Mesendoderm (in vitro differentiated cells): ENCODE data around the gene IKZF1.

Source experiments
- DNase-seq: peaks from one replicate; pipeline ENCODE4 v3.0.0; 2013
- H2AK5ac ChIP-seq: 2 replicates; pipeline ENCODE4 v1.6.1; 2013; ENCODE audit warnings: low read length, inconsistent platforms
- H2BK120ac ChIP-seq: 2 replicates; pipeline ENCODE4 v1.6.1; 2013; ENCODE audit warnings: low read depth, mild to moderate bottlenecking, low read length, moderate library complexity, mixed read lengths
- H2BK15ac ChIP-seq: replicated peaks from 2 replicates; pipeline ENCODE4 v1.6.1; 2013; ENCODE audit warnings: low read depth, mild to moderate bottlenecking, moderate library complexity
- H2BK5ac ChIP-seq: 2 replicates; pipeline ENCODE4 v1.6.1; 2013; ENCODE audit warnings: low read length, inconsistent platforms
- H3K18ac ChIP-seq: 2 replicates; pipeline ENCODE4 v1.6.1; 2013; ENCODE audit warnings: mild to moderate bottlenecking, low read length, mixed read lengths
- H3K23ac ChIP-seq: one replicate; pipeline ENCODE4 v1.6.1; 2013; ENCODE audit warnings: low read length
- H3K27ac ChIP-seq: 2 replicates; pipeline ENCODE4 v1.5.1; 2013; ENCODE audit warnings: low read depth, mild to moderate bottlenecking, inconsistent platforms, low read length, moderate library complexity
- H3K27me3 ChIP-seq: 2 replicates; pipeline ENCODE4 v1.6.1; 2013; ENCODE audit warnings: low read length, control low read depth, mild to moderate bottlenecking, inconsistent platforms; ENCODE audit not compliant: insufficient read depth, poor library complexity
- H3K36me3 ChIP-seq: 2 replicates; pipeline ENCODE4 v1.6.1; 2013; ENCODE audit warnings: low read length, inconsistent platforms; ENCODE audit not compliant: control insufficient read depth, insufficient read depth
- H3K4ac ChIP-seq: one replicate; pipeline ENCODE4 v1.6.1; 2013; ENCODE audit warnings: low read depth, mild to moderate bottlenecking, low read length, moderate library complexity
- H3K4me1 ChIP-seq: 2 replicates; pipeline ENCODE4 v1.6.1; 2013; ENCODE audit warnings: low read depth, low read length, inconsistent platforms; ENCODE audit not compliant: control insufficient read depth
- H3K4me2 ChIP-seq: 2 replicates; pipeline ENCODE4 v1.6.1; 2013; ENCODE audit warnings: low read length
- H3K4me3 ChIP-seq: 2 replicates; pipeline ENCODE4 v1.5.1; 2013; ENCODE audit warnings: mild to moderate bottlenecking, low read length
- H3K56ac ChIP-seq: one replicate; pipeline ENCODE4 v1.6.1; 2013; ENCODE audit warnings: low read length
- H3K79me1 ChIP-seq: 2 replicates; pipeline ENCODE4 v1.6.1; 2013; ENCODE audit warnings: low read length, inconsistent platforms
- H3K79me2 ChIP-seq: 2 replicates; pipeline ENCODE4 v1.6.1; 2013; ENCODE audit warnings: mild to moderate bottlenecking, low read length; ENCODE audit not compliant: control insufficient read depth, insufficient read depth
- H3K9ac ChIP-seq: 2 replicates; pipeline ENCODE4 v1.6.1; 2013; ENCODE audit warnings: low read length, inconsistent platforms
- H4K5ac ChIP-seq: one replicate; pipeline ENCODE4 v1.6.1; 2013; ENCODE audit warnings: low read length
- H4K8ac ChIP-seq: one replicate; pipeline ENCODE4 v1.6.1; 2013; ENCODE audit warnings: low read depth, mild to moderate bottlenecking, control low read depth, low read length, moderate library complexity
- WGBS: extraction: QIAGEN DNeasy Blood & Tissue Kit; methylation state at CpG from one replicate; pipeline ENCODE4 v1.1.7; 2013; ENCODE audit warnings: low lambda C conversion rate, missing lambda C conversion rate; ENCODE audit not compliant: insufficient coverage; ENCODE audit errors: extremely low coverage; 5-methylcytosine and 5-hydroxymethylcytosine counted together

IKZF1 gene

DNA sequence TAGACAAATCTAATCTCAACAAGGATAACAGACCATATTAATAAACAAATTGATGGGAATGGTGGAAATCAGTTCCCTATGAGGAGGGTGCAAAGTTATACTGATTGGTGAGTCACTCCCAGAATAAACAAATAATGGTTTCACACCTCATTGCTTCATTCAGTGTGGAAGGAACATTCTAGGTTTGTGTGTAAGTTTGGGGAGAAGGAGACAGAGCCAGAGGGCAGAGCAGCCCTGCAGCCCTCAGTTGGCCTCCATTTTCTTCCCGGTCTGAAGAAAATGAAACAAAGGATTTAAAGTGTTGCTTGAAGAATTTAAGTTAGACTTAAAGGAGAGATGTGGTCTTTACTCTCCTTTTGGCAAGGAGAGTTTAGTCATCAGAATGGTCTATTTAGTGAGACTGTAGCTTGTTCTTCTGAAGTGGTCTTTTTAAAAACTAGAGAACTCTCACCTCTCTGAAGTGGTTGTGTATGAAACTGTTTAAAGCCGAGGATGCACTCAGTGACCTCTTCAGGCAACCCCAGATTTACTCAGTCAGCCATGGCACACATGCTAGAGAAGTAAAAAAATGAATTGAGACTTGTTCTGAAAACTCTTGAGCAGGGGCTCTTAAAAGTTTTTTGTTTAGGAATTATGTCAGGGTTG, 27.2 kb downstream of the IKZF1 start:
- H2BK15ac ChIP-seq, result no peak overlapping the region
- H4K5ac ChIP-seq, result no peak overlapping the region
- H3K27me3 ChIP-seq, result no peaks in the 10 kb centered on the region
- H3K79me1 ChIP-seq, result no peaks in the 10 kb centered on the region
- H2AK5ac ChIP-seq, result no peak overlapping the region
- no peak overlapping the region for H3K9ac ChIP-seq
- no peak overlapping the region for H3K23ac ChIP-seq
- H3K18ac ChIP-seq, result no peak overlapping the region
- peaks cover 12% of the 10 kb centered on the region for H3K4me1 ChIP-seq
- WGBS, result no CpG with 5 or more reads among the region's 2 CpGs
- no peak overlapping the region for H2BK5ac ChIP-seq
- H3K79me2 ChIP-seq, result no peaks in the 10 kb centered on the region
- H3K56ac ChIP-seq, result no peak overlapping the region
- H3K4ac ChIP-seq, result no peak overlapping the region
- H3K27ac ChIP-seq, result no peak overlapping the region
- H3K4me2 ChIP-seq, result no peak overlapping the region
- DNase-seq, result no peak
- no peak overlapping the region for H2BK120ac ChIP-seq
- no peak overlapping the region for H3K4me3 ChIP-seq
- no peaks in the 10 kb centered on the region for H3K36me3 ChIP-seq
- no peak overlapping the region for H4K8ac ChIP-seq

DNA sequence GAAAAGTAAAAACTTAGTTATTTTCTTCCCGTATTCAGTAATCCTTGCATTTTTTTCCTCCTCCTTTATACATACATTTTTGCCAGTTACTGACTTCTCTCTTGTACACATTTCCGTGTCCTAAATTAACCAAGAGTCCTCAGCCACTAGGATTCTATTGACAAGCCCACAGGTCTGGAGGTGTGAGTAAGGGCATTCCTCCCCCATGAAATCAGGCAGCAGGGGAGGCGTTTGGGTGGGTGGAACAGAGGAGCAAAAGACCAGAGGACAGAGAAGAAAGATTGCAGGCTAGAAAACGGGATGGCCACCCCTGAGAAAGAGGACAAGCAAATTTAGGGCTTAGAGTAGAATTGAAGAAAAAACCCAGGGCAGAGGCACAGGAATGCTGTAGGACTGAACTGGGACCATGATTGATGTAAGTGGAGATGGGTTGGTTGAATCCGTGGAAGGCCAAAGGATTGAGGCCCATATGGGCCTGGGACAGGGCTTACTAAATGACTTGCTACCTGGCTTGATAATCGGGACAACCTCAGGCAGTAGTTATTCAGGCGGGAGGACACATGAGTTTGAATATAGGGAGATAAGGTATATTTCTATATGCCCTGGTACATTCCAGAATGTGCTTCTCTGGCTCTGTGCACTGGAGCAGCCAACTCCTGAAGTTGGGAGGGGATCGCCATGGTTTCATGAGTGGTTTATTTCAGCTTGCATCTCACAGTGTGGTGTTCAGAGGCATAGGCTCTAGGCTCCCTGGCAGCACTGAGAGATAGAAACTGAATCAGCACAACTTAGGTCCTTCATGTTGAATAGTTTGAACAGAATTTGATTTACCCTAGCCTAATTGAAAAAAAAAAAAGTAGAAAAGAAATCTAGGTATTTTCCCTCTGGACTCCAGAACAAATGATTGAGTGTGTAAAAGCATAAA, 28.0 kb downstream of the IKZF1 start:
- Histone ChIP-seq H3K79me1 (no peaks in the 10 kb centered on the region), H3K4ac (peak overlapping the region; percentile 48), H4K8ac (no peak overlapping the region), H3K27me3 (no peaks in the 10 kb centered on the region), H3K79me2 (no peaks in the 10 kb centered on the region), H3K23ac (no peak overlapping the region), H2BK15ac (peak overlapping the region; percentile 25), H4K5ac (no peak overlapping the region), H3K4me3 (no peak overlapping the region), H3K56ac (peak overlapping the region; percentile 75), H2AK5ac (peak overlapping the region; percentile 7), H3K4me2 (no peak overlapping the region), H2BK5ac (peak overlapping the region; percentile 93), H3K9ac (no peak overlapping the region), H3K36me3 (no peaks in the 10 kb centered on the region), H2BK120ac (peak overlapping the region; percentile 19), H3K4me1 (peaks cover 12% of the 10 kb centered on the region), H3K27ac (no peak overlapping the region), H3K18ac (peak overlapping the region; percentile 31)
- no CpG with 5 or more reads among the region's 8 CpGs for WGBS
- peak; percentile 47 for DNase-seq

DNA sequence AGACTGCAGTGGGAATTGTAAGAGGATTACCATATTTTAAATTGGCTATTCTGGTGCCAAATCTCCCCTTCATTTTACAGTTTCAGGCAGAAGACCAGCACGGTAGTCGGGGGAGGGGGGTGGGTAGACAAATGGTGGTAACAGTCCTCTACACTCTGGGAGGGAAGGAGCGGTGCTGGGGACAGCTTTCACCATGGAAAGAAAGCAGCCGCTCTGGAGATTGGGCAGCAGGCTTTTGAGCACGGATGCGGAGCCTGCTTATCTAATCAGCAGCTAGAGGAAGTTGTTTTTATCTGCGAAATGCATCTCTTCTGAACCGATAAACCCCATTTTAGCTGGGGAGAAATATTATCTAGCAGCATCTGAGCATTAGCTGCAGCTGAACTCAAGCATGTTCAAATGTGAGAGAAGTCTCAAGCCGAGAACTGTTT, 28.7 kb downstream of the IKZF1 start:
- Histone ChIP-seq H3K27me3 (no peaks in the 10 kb centered on the region), H3K4me3 (no peak overlapping the region), H3K23ac (no peak overlapping the region), H2BK5ac (no peak overlapping the region), H3K9ac (no peak overlapping the region), H3K79me2 (no peaks in the 10 kb centered on the region), H3K4ac (no peak overlapping the region), H3K36me3 (no peaks in the 10 kb centered on the region), H3K27ac (no peak overlapping the region), H2BK120ac (no peak overlapping the region), H3K4me2 (no peak overlapping the region), H3K79me1 (no peaks in the 10 kb centered on the region), H4K8ac (no peak overlapping the region), H3K18ac (no peak overlapping the region), H2AK5ac (no peak overlapping the region), H3K4me1 (peaks cover 12% of the 10 kb centered on the region), H3K56ac (no peak overlapping the region), H2BK15ac (no peak overlapping the region), H4K5ac (no peak overlapping the region)
- peak; percentile 96 for DNase-seq
- WGBS, result no CpG with 5 or more reads among the region's 9 CpGs

DNA sequence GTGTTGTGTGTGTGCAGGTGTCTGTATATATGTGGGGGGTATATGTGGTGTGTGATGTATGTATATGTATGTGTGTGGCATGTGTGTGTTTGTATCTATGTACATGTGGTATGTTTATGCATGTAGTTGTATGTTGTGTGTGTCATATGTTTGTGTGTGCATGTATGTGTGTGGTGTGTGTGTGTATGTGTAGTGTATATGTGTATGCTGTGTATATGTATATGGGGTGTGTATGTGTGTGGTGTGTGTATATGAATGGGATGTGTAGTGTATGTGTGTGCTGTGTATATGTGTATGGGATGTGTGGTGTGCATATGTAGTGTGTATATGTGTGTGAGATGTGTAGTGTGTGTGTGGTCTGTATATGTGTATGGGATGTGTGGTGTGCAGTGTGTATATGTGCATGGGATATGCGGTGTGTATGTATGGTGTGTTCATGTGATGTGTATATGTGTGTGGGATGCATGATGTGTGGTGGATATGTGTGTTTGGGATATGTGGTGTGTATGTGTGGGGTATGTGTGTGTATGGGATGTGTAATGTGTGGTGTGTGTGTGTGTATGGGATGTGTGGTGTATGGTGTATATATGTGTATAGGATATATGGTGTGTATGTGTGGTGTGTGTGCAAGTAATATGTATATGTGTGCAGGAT, 30.0 kb downstream of the IKZF1 start:
- Histone ChIP-seq H3K18ac (no peak overlapping the region), H3K23ac (no peak overlapping the region), H2BK15ac (no peak overlapping the region), H3K79me1 (no peaks in the 10 kb centered on the region), H3K9ac (no peak overlapping the region), H3K36me3 (no peaks in the 10 kb centered on the region), H2AK5ac (peak overlapping the region; percentile 28), H3K27me3 (no peaks in the 10 kb centered on the region), H4K8ac (no peak overlapping the region), H3K27ac (no peak overlapping the region), H3K4me2 (no peak overlapping the region), H3K4me3 (no peak overlapping the region), H2BK5ac (peak overlapping the region; percentile 54), H4K5ac (no peak overlapping the region), H2BK120ac (no peak overlapping the region), H3K79me2 (no peaks in the 10 kb centered on the region), H3K4ac (no peak overlapping the region), H3K56ac (peak overlapping the region; percentile 45), H3K4me1 (peaks cover 12% of the 10 kb centered on the region)
- no peak for DNase-seq
- no CpG with 5 or more reads among the region's 1 CpG for WGBS

DNA sequence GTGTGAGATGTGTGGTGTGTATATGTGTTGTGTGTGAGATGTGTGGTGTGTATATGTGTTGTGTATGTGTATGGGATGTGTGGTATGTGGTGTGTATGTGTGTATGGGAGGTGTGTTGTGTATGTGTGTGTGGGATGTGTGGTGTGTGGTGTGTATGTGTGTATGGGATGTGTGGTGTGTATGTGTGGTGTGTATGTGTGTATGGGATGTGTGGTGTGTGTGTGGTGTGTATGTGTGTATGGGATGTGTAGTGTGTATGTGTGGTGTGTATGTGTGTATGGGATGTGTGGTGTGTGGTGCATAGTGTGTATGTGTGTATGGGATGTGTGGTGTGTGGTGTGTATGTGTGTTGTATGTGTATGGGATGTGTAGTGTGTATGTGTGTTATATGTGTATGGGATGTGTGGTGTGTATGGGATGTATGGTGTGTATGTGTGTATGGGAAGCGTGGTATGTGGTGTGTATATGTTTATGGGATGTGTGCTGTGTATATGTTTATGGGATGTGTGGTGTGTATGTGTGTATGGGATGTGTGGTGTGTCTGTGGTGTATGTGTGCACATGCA, 30.8 kb downstream of the IKZF1 start:
- Histone ChIP-seq H3K9ac (no peak overlapping the region), H2BK5ac (peak overlapping the region; percentile 3), H3K27ac (no peak overlapping the region), H3K79me2 (no peaks in the 10 kb centered on the region), H2BK120ac (no peak overlapping the region), H3K4me3 (no peak overlapping the region), H3K79me1 (no peaks in the 10 kb centered on the region), H3K56ac (no peak overlapping the region), H3K23ac (no peak overlapping the region), H3K18ac (no peak overlapping the region), H3K36me3 (no peaks in the 10 kb centered on the region), H4K8ac (no peak overlapping the region), H3K27me3 (no peaks in the 10 kb centered on the region), H4K5ac (no peak overlapping the region), H3K4me1 (peaks cover 14% of the 10 kb centered on the region), H2BK15ac (no peak overlapping the region), H3K4me2 (no peak overlapping the region), H3K4ac (no peak overlapping the region), H2AK5ac (peak overlapping the region; percentile 7)
- DNase-seq, result no peak
- 100% methylated on average over 1 of the region's 1 CpG for WGBS
